Heart left ventricle (tissue), 16 donors: Measurements from ENCODE around the gene NOTCH4. TPM values are rescaled to one million over a fixed set of nuclear protein-coding genes. Genes with fewer than 3 reads are reported as not detected.

Source experiments
- ATAC-seq, 4 donors: fragments of 200-7000 bp; cut with Tn5 transposase; one replicate each; pipeline ENCODE4 v1.9.1; 2020 to 2022; ENCODE audit warnings: moderate library complexity in 4 of 4, mild to moderate bottlenecking in 3 of 4, moderate number of reproducible peaks in 1 of 4
- DNase-seq, 5 donors: peaks; one replicate each; pipeline ENCODE4 v3.0.0-alpha.2; 2020
- H3K27ac ChIP-seq, 12 donors: fragments of 200-600 bp; sonication (generic) in 4 of 12; one replicate each; pipeline versions ENCODE4 v1.5.0 to v1.8.0; 2016 to 2022; ENCODE audit warnings: mild to moderate bottlenecking in 2 of 12
- H3K27me3 ChIP-seq, 9 donors: fragments of 200-600 bp; sonication (generic) in 2 of 9; one replicate each; pipeline versions ENCODE4 v1.5.1 to v1.8.0; 2016 to 2022; ENCODE audit warnings: mild to moderate bottlenecking in 3 of 9
- H3K36me3 ChIP-seq, 9 donors: fragments of 200-600 bp; sonication (generic) in 2 of 9; one replicate each; pipeline versions ENCODE4 v1.5.0 to v1.8.0; 2018 to 2022; ENCODE audit warnings: mild to moderate bottlenecking in 2 of 9
- H3K4me1 ChIP-seq, 12 donors: fragments of 200-600 bp; sonication (generic) in 4 of 12; one replicate each; pipeline versions ENCODE4 v1.5.0 to v1.8.0; 2016 to 2022; ENCODE audit warnings: mild to moderate bottlenecking in 3 of 12
- H3K4me3 ChIP-seq, 12 donors: fragments of 200-600 bp; sonication (generic) in 4 of 12; one replicate each; pipeline versions ENCODE4 v1.5.0 to v1.8.0; 2017 to 2022; ENCODE audit warnings: mild to moderate bottlenecking in 9 of 12, moderate library complexity in 4 of 12
- H3K9me3 ChIP-seq, 12 donors: fragments of 200-600 bp; sonication (generic) in 4 of 12; one replicate each; pipeline versions ENCODE4 v1.5.0 to v1.8.0; 2016 to 2022; ENCODE audit warnings: mild to moderate bottlenecking in 1 of 12
- POLR2A ChIP-seq, 2 donors: fragments of 450-650 bp; IDR thresholded peaks; one replicate each; pipeline ENCODE4 v1.6.1; 2017; ENCODE audit warnings: antibody characterized with exemption in 2 of 2, mild to moderate bottlenecking in 2 of 2, moderate library complexity in 2 of 2
- WGBS, 4 donors: extraction: QIAGEN DNeasy Blood & Tissue Kit in 2 of 4; methylation state at CpG; one replicate each; pipeline versions ENCODE4 v1.1.5 to v1.1.7; 2013 to 2018; 5-methylcytosine and 5-hydroxymethylcytosine counted together
- intact Hi-C, 10 donors: fragments of 100-400 bp; cut with DNase I; formaldehyde crosslinking; loops; one replicate each; pipeline versions ENCODE4 v1.11.1 to v1.14.2; 2022
- polyA plus RNA-seq, 2 donors: library from polyadenylated mRNA; stranded (reverse); fragments of 200-250 nt; gene quantifications; one replicate each; pipeline ENCODE4 v1.2.3, GENCODE V29; 2013
- total RNA-seq, 9 donors: library from RNA; depleted of rRNA in 2 of 9; stranded (reverse); fragments of >200 nt in 2 of 9; fragmentation: NEBNext Ultra II Directional in 3 of 9; extraction: Animal tissue kit (Norgen Biotek cat#: 25700) in 3 of 9; gene quantifications; one replicate each; pipeline versions ENCODE4 v1.1.0 to v1.2.4, GENCODE V29; 2016 to 2023
- TF ChIP-seq, protein P1 (sequence below), 12 donors: fragments of 200-600 bp; sonication (generic) in 4 of 12; IDR thresholded peaks; one replicate each; pipeline versions ENCODE4 v1.5.0 to v1.8.0; 2018 to 2022; ENCODE audit warnings: antibody characterized with exemption in 12 of 12, mild to moderate bottlenecking in 5 of 12
- donor health status: ischemic (EF 13 %, LVEDD 7.1; RV severe dilation, severe dysfunction).
- donor health status: healthy with polysubstance abuse.
- donor health status: DM: no; HTN: yes; CAD: no.
- donor health status: DM: no; HTN: no; CAD: no.
- donor health status: ischemic (EF 25% LVEDD 6.9; RV normal size, moderate dysfunction).
- donor health status: ischemic (EF 25% LVEDD 5.7; RV mildly dilated, moderate dysfunction).
- donor health status: healthy.
- donor health status: DM: yes; HTN: yes; CAD: no.
- donor health status: ischemic (EF 35%, LVEDD 5.7; RV mildly dilated, moderate dysfunction).
- donor health status: nonischemic (EF 11% LVEDD 7.7; RV severe dilation, severe dysfunction).
- donor health status: DM: yes; HTN: yes; CAD: no.
- donor health status: PGD.
- donor health status: ischemic (EF 29% LVEDD 5.4; RV normal size, mild dysfunction).
- donor health status: nonischemic (EF 23%, LVEDD 6.1; RV moderate dilation, normal function).

NOTCH4 gene
- total and polyA plus RNA-seq, 11 donors, result 15.8 to 55.5 (median 24.9) TPM

DNA sequence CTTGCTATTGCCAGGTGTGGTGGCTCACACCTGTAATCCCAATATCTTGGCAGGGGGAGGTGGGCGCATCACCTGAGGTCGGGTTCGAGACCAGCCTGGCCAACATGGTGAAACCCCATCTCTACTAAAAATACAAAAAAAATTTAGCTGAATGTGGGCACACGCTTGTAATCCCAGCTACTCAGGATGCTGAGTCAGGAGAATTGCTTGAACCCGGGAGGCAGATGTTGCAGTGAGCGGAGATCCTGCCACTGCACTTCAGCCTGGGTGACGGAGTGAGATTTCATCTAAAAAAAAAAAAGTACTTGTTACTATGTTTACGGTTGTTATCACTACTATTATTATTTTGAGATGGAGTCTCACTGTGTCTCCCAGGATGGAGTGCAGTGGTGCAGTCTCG lies 67.0 kb downstream of the NOTCH4 start:
- Histone ChIP-seq H3K36me3 (peaks cover 0 to 59% (median 45%) of the 10 kb centered on the region in 9 donors), H3K27me3 (peaks cover 0 to 14% (median 0%) of the 10 kb centered on the region in 9 donors), H3K4me3 (no peak overlapping the region), H3K9me3 (no peaks in the 10 kb centered on the region), H3K27ac (no peak overlapping the region), H3K4me1 (peaks cover 6 to 34% (median 20%) of the 10 kb centered on the region in 12 donors)
- TF ChIP-seq POLR2A (IDR thresholded peaks at IDR 0.05), result no peak
- TF ChIP-seq, protein P1, sequence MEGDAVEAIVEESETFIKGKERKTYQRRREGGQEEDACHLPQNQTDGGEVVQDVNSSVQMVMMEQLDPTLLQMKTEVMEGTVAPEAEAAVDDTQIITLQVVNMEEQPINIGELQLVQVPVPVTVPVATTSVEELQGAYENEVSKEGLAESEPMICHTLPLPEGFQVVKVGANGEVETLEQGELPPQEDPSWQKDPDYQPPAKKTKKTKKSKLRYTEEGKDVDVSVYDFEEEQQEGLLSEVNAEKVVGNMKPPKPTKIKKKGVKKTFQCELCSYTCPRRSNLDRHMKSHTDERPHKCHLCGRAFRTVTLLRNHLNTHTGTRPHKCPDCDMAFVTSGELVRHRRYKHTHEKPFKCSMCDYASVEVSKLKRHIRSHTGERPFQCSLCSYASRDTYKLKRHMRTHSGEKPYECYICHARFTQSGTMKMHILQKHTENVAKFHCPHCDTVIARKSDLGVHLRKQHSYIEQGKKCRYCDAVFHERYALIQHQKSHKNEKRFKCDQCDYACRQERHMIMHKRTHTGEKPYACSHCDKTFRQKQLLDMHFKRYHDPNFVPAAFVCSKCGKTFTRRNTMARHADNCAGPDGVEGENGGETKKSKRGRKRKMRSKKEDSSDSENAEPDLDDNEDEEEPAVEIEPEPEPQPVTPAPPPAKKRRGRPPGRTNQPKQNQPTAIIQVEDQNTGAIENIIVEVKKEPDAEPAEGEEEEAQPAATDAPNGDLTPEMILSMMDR (IDR thresholded peaks at IDR 0.05), result no peak
- DNase-seq, result no peak
- intact Hi-C loops, result loop anchor here in 2 of 10 donors (10.0 kb wide), 2 partner anchors 72 to 112 kb away; no protein-coding TSS in a partner anchor
- WGBS, 4 donors, result 92 to 93% (median 92%) methylated on average over 9 of the region's 9 CpGs
- no peak for ATAC-seq

DNA sequence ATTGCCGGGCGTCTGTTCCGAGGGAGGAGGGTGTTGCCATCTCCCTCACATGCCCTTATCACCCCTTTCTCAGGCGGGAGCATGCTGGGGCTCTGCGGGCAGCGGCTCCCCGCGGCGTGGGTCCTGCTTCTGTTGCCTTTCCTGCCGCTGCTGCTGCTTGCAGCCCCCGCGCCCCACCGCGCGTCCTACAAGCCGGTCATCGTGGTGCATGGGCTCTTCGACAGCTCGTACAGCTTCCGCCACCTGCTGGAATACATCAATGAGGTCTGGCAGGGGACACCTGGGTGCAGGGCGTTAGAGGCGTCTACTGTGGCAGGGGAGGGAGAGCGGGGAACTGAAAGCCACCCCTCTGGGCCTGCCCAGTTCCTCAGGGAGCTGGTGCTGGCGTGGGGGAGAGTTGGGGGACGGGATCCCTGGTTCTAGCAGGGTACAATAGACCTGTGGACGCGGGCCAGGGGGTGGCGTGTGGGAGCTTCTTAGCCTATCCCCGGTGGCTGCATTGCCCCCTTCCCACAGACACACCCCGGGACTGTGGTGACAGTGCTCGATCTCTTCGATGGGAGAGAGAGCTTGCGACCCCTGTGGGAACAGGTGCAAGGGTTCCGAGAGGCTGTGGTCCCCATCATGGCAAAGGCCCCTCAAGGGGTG lies 69.2 kb downstream of the NOTCH4 start:
- WGBS, 4 donors, result 6 to 9% (median 7%) methylated on average over 21 to 34 of the region's 34 CpGs
- intact Hi-C loops, result loop anchor here in 8 of 10 donors (1.0 to 10.0 kb wide), 12 partner anchors 22 to 110 kb away; partner anchors contain the start of genes AGPAT1 (in 2 of the 8) and ATF6B (in 2 of the 8)
- Histone ChIP-seq H3K27me3 (peaks cover 0 to 29% (median 0%) of the 10 kb centered on the region in 9 donors), H3K27ac (peak overlapping the region; percentile 66 to 96 (median 91)), H3K4me1 (peaks cover 6 to 41% (median 21%) of the 10 kb centered on the region in 12 donors), H3K9me3 (no peaks in the 10 kb centered on the region), H3K36me3 (peaks cover 0 to 41% (median 31%) of the 10 kb centered on the region in 9 donors), H3K4me3 (peak overlapping the region; percentile 47 to 91 (median 78))
- ATAC-seq (peak; percentile 59 to 70 (median 67)), DNase-seq (peak; percentile 60 to 78 (median 67))
- TF ChIP-seq, protein P1 (IDR thresholded peaks at IDR 0.05), result peak; percentile 24 to 65 (median 47)
- TF ChIP-seq POLR2A (IDR thresholded peaks at IDR 0.05), result no peak

- WGBS, 4 donors, result 1 to 2% (median 1%) methylated on average over 49 to 52 of the region's 52 CpGs
- ATAC-seq, result peak; percentile 89 to 94 (median 92)
- intact Hi-C loops, result loop anchor here in 8 of 10 donors (1.0 to 10.0 kb wide), 13 partner anchors 22 to 109 kb away; partner anchors contain the start of genes AGPAT1 (in 2 of the 8), ATF6B (in 2 of the 8) and FKBPL (in 1 of the 8)
Measured at GRCh38 chr6:32153564-32154513, 70.0 kb downstream of the NOTCH4 start, which contains the start of gene PPT2. PPT2 (plus strand) TSS chr6:32154141; CDS start chr6:32154595, 454 bp downstream.

More at GRCh38 chr6:32153564-32154513, 70.0 kb downstream of the NOTCH4 start, which contains the start of gene PPT2:
- H3K4me1 ChIP-seq, result peaks cover 6 to 41% (median 21%) of the 10 kb centered on the region in 12 donors
- peak within 1 kb of the TSS; percentile 66 to 96 (median 91) for H3K27ac ChIP-seq
- peak within 1 kb of the TSS; percentile 47 to 91 (median 78) for H3K4me3 ChIP-seq
- DNase-seq, result peak; percentile 92 to 96 (median 94)
- H3K36me3 ChIP-seq, result peaks cover 0 to 36% (median 29%) of the 10 kb centered on the region in 9 donors
- H3K9me3 ChIP-seq, result no peaks in the 10 kb centered on the region
- TF ChIP-seq, protein P1 (IDR thresholded peaks at IDR 0.05), result peak in 5 of 12 donors; percentile 3 to 46 (median 18)
- TF ChIP-seq POLR2A (IDR thresholded peaks at IDR 0.05), result no peak
- H3K27me3 ChIP-seq, result peaks cover 0 to 37% (median 4%) of the 10 kb centered on the region in 9 donors
